Middle frontal gyrus (tissue), 1 donor: Measurements from ENCODE around the gene PHC2.

Experiments used
- DNase-seq: peaks from one replicate; pipeline ENCODE4 v3.0.0-alpha.2; 2015; ENCODE audit warnings: low spot score; ENCODE audit errors: extremely low spot score

Gene PHC2

GRCh38 chr1:33371334-33371733 is 59.6 kb downstream of the PHC2 start:
- DNase-seq = no peak

GRCh38 chr1:33370827-33371226 is 60.1 kb downstream of the PHC2 start:
- DNase-seq = no peak

GRCh38 chr1:33370301-33370700 is 60.6 kb downstream of the PHC2 start:
- no peak for DNase-seq

- no peak for DNase-seq
These were observed 61.1 kb downstream of the PHC2 start for GRCh38 chr1:33369764-33370163.

GRCh38 chr1:33369081-33369480 is 61.8 kb downstream of the PHC2 start:
- DNase-seq = no peak

- no peak for DNase-seq
These were observed 62.5 kb downstream of the PHC2 start for GRCh38 chr1:33368431-33368830.

GRCh38 chr1:33367485-33368405 is 63.1 kb downstream of the PHC2 start:
- peak; percentile 77 for DNase-seq

GRCh38 chr1:33366762-33367484 is 64.0 kb downstream of the PHC2 start:
- no peak for DNase-seq

- DNase-seq = no peak
These were observed 65.3 kb downstream of the PHC2 start for GRCh38 chr1:33365560-33365997.

- DNase-seq = no peak
These were observed 66.4 kb downstream of the PHC2 start for GRCh38 chr1:33364565-33364918.

GRCh38 chr1:33363470-33363861 is 67.4 kb downstream of the PHC2 start:
- no peak for DNase-seq

GRCh38 chr1:33363021-33363420 is 67.9 kb downstream of the PHC2 start:
- no peak for DNase-seq

GRCh38 chr1:33361532-33362235 is 69.2 kb downstream of the PHC2 start:
- no peak for DNase-seq

GRCh38 chr1:33360367-33360766 is 70.5 kb downstream of the PHC2 start:
- DNase-seq = no peak

GRCh38 chr1:33359931-33360330 is 71.0 kb downstream of the PHC2 start:
- no peak for DNase-seq

GRCh38 chr1:33358795-33359503 is 71.9 kb downstream of the PHC2 start:
- DNase-seq = no peak

- DNase-seq = no peak
These were observed 72.6 kb downstream of the PHC2 start for GRCh38 chr1:33358114-33358794.

- no peak for DNase-seq
These were observed 73.8 kb downstream of the PHC2 start for GRCh38 chr1:33357099-33357498.

GRCh38 chr1:33354707-33355316 is 76.1 kb downstream of the PHC2 start:
- no peak for DNase-seq

- DNase-seq = no peak
These were observed 77.4 kb downstream of the PHC2 start for GRCh38 chr1:33353531-33353930.
